Caco-2 (cell line): Measurements from ENCODE around the gene CAMK2G. TPM values are rescaled to one million over a fixed set of nuclear protein-coding genes. Genes with fewer than 3 reads are reported as not detected.

Experiments used
- BruUV-seq: library from RNA; stranded (reverse); fragments of 400-500 nt; replicated peaks from 2 replicates; lab custom pipeline; 2021; lab: Mats Ljungman, UMichigan
- CTCF ChIA-PET: fragments of 300-600 bp; sonication (Branson Sonifier 250); formaldehyde crosslinking; loops from one replicate; lab custom pipeline; 2022; ENCODE audit warnings: antibody characterized with exemption; lab: Charles Lee
- POLR2A ChIA-PET: fragments of 300-600 bp; sonication (Branson Sonifier 250); formaldehyde crosslinking; loops from one replicate; lab custom pipeline; 2022; ENCODE audit warnings: antibody characterized with exemption; lab: Charles Lee
- DNase-seq, 2 experiments: peaks; one replicate each; pipeline versions ENCODE4 v3.0.0 to v3.0.0-alpha.2; 2020 to 2022
- H3K27me3 ChIP-seq: replicated peaks from 2 replicates; pipeline ENCODE4 v1.6.0; 2011; ENCODE audit warnings: low read length; ENCODE audit not compliant: control insufficient read depth, insufficient read depth
- H3K36me3 ChIP-seq: 2 replicates; pipeline ENCODE4 v1.5.1; 2011; ENCODE audit warnings: low read length; ENCODE audit not compliant: control insufficient read depth, insufficient read depth
- H3K4me1 ChIP-seq: fragments of 250-450 bp; sonication (Bioruptor Pico); 2 replicates; pipeline ENCODE4 v1.5.1; 2020; ENCODE audit warnings: mild to moderate bottlenecking
- H3K4me3 ChIP-seq: 2 replicates; pipeline ENCODE4 v1.5.1; 2011; ENCODE audit warnings: low read depth, mild to moderate bottlenecking, control low read depth, low read length
- H3K9me3 ChIP-seq: fragments of 250-450 bp; sonication (Bioruptor Pico); 2 replicates; pipeline ENCODE4 v1.5.1; 2020; ENCODE audit warnings: mild to moderate bottlenecking, moderate library complexity
- H3K27ac Mint-ChIP-seq: one replicate; pipeline ENCODE4 v1.8.0; 2022; ENCODE audit warnings: mixed read lengths; ENCODE audit not compliant: unreplicated experiment
- H3K27me3 Mint-ChIP-seq: one replicate; pipeline ENCODE4 v1.8.0; 2022; ENCODE audit warnings: mixed read lengths; ENCODE audit not compliant: insufficient read depth, unreplicated experiment
- H3K36me3 Mint-ChIP-seq: one replicate; pipeline ENCODE4 v1.8.0; 2022; ENCODE audit warnings: mild to moderate bottlenecking, mixed read lengths; ENCODE audit not compliant: insufficient read depth, unreplicated experiment
- H3K4me1 Mint-ChIP-seq: one replicate; pipeline ENCODE4 v1.8.0; 2022; ENCODE audit warnings: low read depth, mixed read lengths; ENCODE audit not compliant: unreplicated experiment
- H3K4me3 Mint-ChIP-seq: one replicate; pipeline ENCODE4 v1.8.0; 2022; ENCODE audit warnings: mild to moderate bottlenecking, moderate library complexity, mixed read lengths; ENCODE audit not compliant: unreplicated experiment
- H3K9me3 Mint-ChIP-seq: one replicate; pipeline ENCODE4 v1.8.0; 2022; ENCODE audit warnings: mixed read lengths; ENCODE audit not compliant: unreplicated experiment
- CTCF ChIP-seq, 2 experiments: fragments of 200-600 bp in 1 of 2; IDR thresholded peaks; 1 replicate in 1 of 2; 2 replicates in 1 of 2; pipeline versions ENCODE4 v1.5.1 to v1.8.0; 2011 to 2022; ENCODE audit warnings: antibody characterized with exemption in 1 of 2, control low read depth in 1 of 2, inconsistent platforms in 1 of 2, low read depth in 1 of 2, low read length in 1 of 2, mild to moderate bottlenecking in 1 of 2, moderate library complexity in 1 of 2; ENCODE audit not compliant: insufficient read depth in 1 of 2, severe bottlenecking in 1 of 2, unreplicated experiment in 1 of 2
- intact Hi-C: fragments of 100-400 bp; cut with micrococcal nuclease; formaldehyde crosslinking; loops from one replicate; pipeline ENCODE4 v1.10.0; 2022; ENCODE audit not compliant: unreplicated experiment
- total RNA-seq: library from RNA; stranded (reverse); gene quantifications from 2 replicates; pipeline ENCODE4 v1.2.3, GENCODE V29; 2022

CAMK2G gene
- total RNA-seq, 1 experiment from 2014 or later = 78.8 TPM

GRCh38 chr10:73909540-73910115 lies 35.3 kb upstream of the CAMK2G start:
- no peak overlapping the region for H3K4me3 Mint-ChIP-seq
- Histone ChIP-seq H3K9me3 (no peaks in the 10 kb centered on the region), H3K4me3 (no peak overlapping the region), H3K36me3 (no peaks in the 10 kb centered on the region), H3K4me1 (peaks cover 45% of the 10 kb centered on the region), H3K27me3 (no peaks in the 10 kb centered on the region; the same call in 1 of the 2 replicates)
- no peak for DNase-seq
- ChIA-PET POLR2A (interaction anchor here (0.6 kb wide), 1 partner anchor 124 kb away, joined by 3 read pairs; no protein-coding TSS in a partner anchor), CTCF (no interaction called here)
- no peak overlapping the region for H3K27ac Mint-ChIP-seq
- H3K4me1 Mint-ChIP-seq = peaks cover 26% of the 10 kb centered on the region
- BruUV-seq = no TSS peak
- TF ChIP-seq CTCF (IDR thresholded peaks at IDR 0.05; ENCODE audit: insufficient read depth in 1 of 2, low read depth in 1 of 2, low read length in 1 of 2, severe bottlenecking in 1 of 2, unreplicated experiment in 1 of 2) = no peak
- H3K9me3 Mint-ChIP-seq = no peaks in the 10 kb centered on the region
- H3K27me3 Mint-ChIP-seq = no peaks in the 10 kb centered on the region
- H3K36me3 Mint-ChIP-seq = peaks cover 4% of the 10 kb centered on the region
- intact Hi-C loops = no loop called here

- POLR2A ChIA-PET = no interaction called here
- Mint-ChIP-seq H3K4me3 (no peak overlapping the region), H3K36me3 (peaks cover 4% of the 10 kb centered on the region), H3K27ac (no peak overlapping the region), H3K27me3 (no peaks in the 10 kb centered on the region), H3K9me3 (no peaks in the 10 kb centered on the region), H3K4me1 (peaks cover 26% of the 10 kb centered on the region)
- Histone ChIP-seq H3K27me3 (no peaks in the 10 kb centered on the region; the same call in 1 of the 2 replicates), H3K4me1 (peaks cover 45% of the 10 kb centered on the region), H3K4me3 (no peak overlapping the region), H3K36me3 (no peaks in the 10 kb centered on the region), H3K9me3 (no peaks in the 10 kb centered on the region)
- no peak for TF ChIP-seq CTCF (IDR thresholded peaks at IDR 0.05; ENCODE audit: insufficient read depth in 1 of 2, low read depth in 1 of 2, low read length in 1 of 2, severe bottlenecking in 1 of 2, unreplicated experiment in 1 of 2)
- CTCF ChIA-PET = no interaction called here
- intact Hi-C loops = no loop called here
- BruUV-seq = no TSS peak
- DNase-seq = no peak
These were observed 34.6 kb upstream of the CAMK2G start for GRCh38 chr10:73908853-73909539.

GRCh38 chr10:73907841-73908517 lies 33.6 kb upstream of the CAMK2G start:
- H3K4me1 ChIP-seq = peaks cover 45% of the 10 kb centered on the region
- H3K36me3 ChIP-seq = no peaks in the 10 kb centered on the region
- intact Hi-C loops = no loop called here
- peaks cover 26% of the 10 kb centered on the region for H3K4me1 Mint-ChIP-seq
- H3K9me3 Mint-ChIP-seq = no peaks in the 10 kb centered on the region
- H3K27me3 Mint-ChIP-seq = no peaks in the 10 kb centered on the region
- ChIA-PET POLR2A (no interaction called here), CTCF (interaction anchor here (0.9 kb wide), 1 partner anchor 33 kb away, joined by 3 read pairs; no protein-coding TSS in a partner anchor)
- TF ChIP-seq CTCF (IDR thresholded peaks at IDR 0.05; ENCODE audit: insufficient read depth in 1 of 2, low read depth in 1 of 2, low read length in 1 of 2, severe bottlenecking in 1 of 2, unreplicated experiment in 1 of 2) = no peak
- H3K36me3 Mint-ChIP-seq = peaks cover 4% of the 10 kb centered on the region
- H3K4me3 Mint-ChIP-seq = no peak overlapping the region
- no peaks in the 10 kb centered on the region; the same call in 1 of the 2 replicates for H3K27me3 ChIP-seq
- no peak overlapping the region for H3K4me3 ChIP-seq
- H3K27ac Mint-ChIP-seq = no peak overlapping the region
- no peaks in the 10 kb centered on the region for H3K9me3 ChIP-seq
- no peak for DNase-seq
- BruUV-seq = no TSS peak
